ENCODE results near the gene C19orf53. TPM values are rescaled to one million over a fixed set of nuclear protein-coding genes. Genes with fewer than 3 reads are reported as not detected.

Gene C19orf53
- total and polyA plus RNA-seq, 2 experiments from 2014 or later, result 115 to 309 TPM

DNA sequence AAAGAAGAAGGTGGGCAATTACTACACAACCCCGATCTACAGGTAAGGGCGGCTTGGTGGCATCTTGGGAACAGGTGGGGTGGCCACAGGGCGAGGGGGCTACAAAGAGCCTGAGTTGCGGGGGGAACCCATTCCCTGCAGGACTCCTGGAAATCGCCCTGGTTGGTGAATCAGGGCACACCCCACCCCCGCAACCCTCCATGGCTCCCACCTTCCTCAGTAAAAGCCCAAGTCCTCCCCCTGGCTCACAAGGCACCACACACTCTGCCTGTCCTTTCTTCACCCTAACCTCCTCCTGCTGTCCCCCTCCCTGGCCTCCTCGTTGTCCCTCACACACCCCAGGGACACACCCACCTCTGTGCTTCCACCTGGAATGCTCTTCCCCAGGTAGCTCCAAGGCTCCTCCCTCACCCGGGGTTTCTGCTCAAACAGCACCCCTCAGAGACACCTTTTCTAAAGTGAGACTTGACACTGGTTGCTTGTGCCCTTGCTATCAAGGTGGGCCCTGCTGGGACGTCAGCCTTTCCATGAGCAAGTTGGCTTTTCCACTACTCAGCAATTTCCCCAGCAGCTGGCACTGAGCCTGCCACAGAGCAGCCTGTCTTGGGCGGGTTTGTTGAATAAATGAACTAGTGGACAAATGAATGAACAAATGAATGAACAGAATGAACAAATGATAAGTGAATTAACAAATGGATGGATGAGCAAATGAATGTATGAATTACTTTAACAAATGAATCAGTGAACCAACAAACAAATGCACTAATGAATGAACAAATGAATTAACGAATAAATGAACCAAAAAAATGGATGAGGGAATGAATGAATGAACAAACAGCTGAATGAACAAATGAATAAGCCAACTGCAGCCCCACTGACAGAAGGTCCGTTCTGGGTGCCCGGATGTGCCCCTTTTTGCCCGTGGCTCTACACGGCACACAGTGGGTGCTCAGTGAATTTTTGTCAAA lies 16.2 kb upstream of the C19orf53 start:
- in situ Hi-C loops (cut with MboI), result no loop called here
- Histone ChIP-seq H3K9ac (no peak overlapping the region), H3K79me2 (ENCODE audit: insufficient read depth) (peaks cover 4% of the 10 kb centered on the region; the same call in 1 of the 2 replicates), H3F3A (ENCODE audit: insufficient read depth) (no peaks in the 10 kb centered on the region), H3K4me3 (no peak overlapping the region), H3K36me3 (ENCODE audit: low read depth) (peaks cover 34% of the 10 kb centered on the region; the same call in 1 of the 2 replicates), H3K27ac (no peak overlapping the region), H3K9me2 (ENCODE audit: insufficient read depth) (no peaks in the 10 kb centered on the region), H2AFZ (no peak overlapping the region), H3K9me3 (ENCODE audit: low read depth) (no peaks in the 10 kb centered on the region), H4K20me1 (ENCODE audit: insufficient read depth) (no peaks in the 10 kb centered on the region), H3K4me2 (ENCODE audit: unreplicated experiment) (no peak overlapping the region), H3K27me3 (replicated peaks; ENCODE audit: insufficient read depth) (no peaks in the 10 kb centered on the region), H3K4me1 (ENCODE audit: insufficient read depth) (no peaks in the 10 kb centered on the region)
- 83 to 87% methylated on average over 15 of the region's 15 CpGs for WGBS, 2 experiments (ENCODE audit: low coverage in 1 of 2, low lambda C conversion rate in 2 of 2, missing lambda C conversion rate in 2 of 2)
- TF ChIP-seq EZH2 (IDR thresholded peaks at IDR 0.05; ENCODE audit: insufficient read depth, poor library complexity, severe bottlenecking), result no peak
- TF ChIP-seq EZH2phosphoT487 (IDR thresholded peaks at IDR 0.05; ENCODE audit: insufficient read depth, low read depth), result no peak
- no peak for DNase-seq

- Histone ChIP-seq H4K20me1 (ENCODE audit: insufficient read depth) (no peaks in the 10 kb centered on the region), H3K27me3 (replicated peaks; ENCODE audit: insufficient read depth) (no peaks in the 10 kb centered on the region), H3K27ac (no peak overlapping the region), H3K4me3 (no peak overlapping the region), H3K36me3 (ENCODE audit: low read depth) (peaks cover 27% of the 10 kb centered on the region; the same call in 1 of the 2 replicates), H3K9me3 (ENCODE audit: low read depth) (no peaks in the 10 kb centered on the region), H3K4me2 (ENCODE audit: unreplicated experiment) (no peak overlapping the region), H3K9ac (no peak overlapping the region), H3F3A (ENCODE audit: insufficient read depth) (no peaks in the 10 kb centered on the region), H3K79me2 (ENCODE audit: insufficient read depth) (peaks cover 3% of the 10 kb centered on the region), H3K9me2 (ENCODE audit: insufficient read depth) (no peaks in the 10 kb centered on the region), H3K4me1 (ENCODE audit: insufficient read depth) (no peaks in the 10 kb centered on the region), H2AFZ (no peak overlapping the region)
- in situ Hi-C loops (cut with MboI), result no loop called here
- 98 to 99% methylated on average over 24 of the region's 24 CpGs for WGBS, 2 experiments (ENCODE audit: low coverage in 1 of 2, low lambda C conversion rate in 2 of 2, missing lambda C conversion rate in 2 of 2)
- TF ChIP-seq EZH2 (IDR thresholded peaks at IDR 0.05; ENCODE audit: insufficient read depth, poor library complexity, severe bottlenecking), result no peak
- no peak for TF ChIP-seq EZH2phosphoT487 (IDR thresholded peaks at IDR 0.05; ENCODE audit: insufficient read depth, low read depth)
- no peak for DNase-seq
Observed at GRCh38 chr19:13758795-13759194, 15.5 kb upstream of the C19orf53 start.

DNA sequence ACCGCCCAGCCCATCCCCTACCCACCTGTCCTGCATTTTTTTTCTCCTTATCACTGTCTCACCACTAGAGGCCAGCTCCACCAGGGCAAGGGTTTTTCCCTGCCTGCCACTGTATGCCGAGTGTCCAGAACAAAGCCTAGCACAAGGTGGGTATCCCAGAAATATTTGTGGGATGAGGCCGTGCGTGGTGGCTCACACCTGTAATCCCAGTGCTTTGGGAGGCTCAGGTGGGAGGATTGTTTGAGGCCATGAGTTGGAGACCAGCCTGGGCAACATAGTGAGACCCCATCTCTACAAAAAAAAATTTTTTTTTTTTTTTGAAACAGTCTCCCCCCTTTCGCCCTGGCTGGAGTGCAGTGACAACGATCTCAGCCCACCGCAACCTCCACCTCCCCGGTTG lies 12.8 kb upstream of the C19orf53 start:
- no peak overlapping the region for H3K9ac ChIP-seq
- peaks cover 16% of the 10 kb centered on the region; the same call in 1 of the 2 replicates for H3K36me3 ChIP-seq (ENCODE audit: low read depth)
- DNase-seq, result no peak
- no peaks in the 10 kb centered on the region for H3K9me3 ChIP-seq (ENCODE audit: low read depth)
- H3F3A ChIP-seq (ENCODE audit: insufficient read depth), result no peaks in the 10 kb centered on the region
- H3K4me2 ChIP-seq (ENCODE audit: unreplicated experiment), result no peak overlapping the region
- no peaks in the 10 kb centered on the region for H3K9me2 ChIP-seq (ENCODE audit: insufficient read depth)
- in situ Hi-C loops (cut with MboI), result no loop called here
- peaks cover 20% of the 10 kb centered on the region for H3K79me2 ChIP-seq (ENCODE audit: insufficient read depth)
- 85 to 86% methylated on average over 8 of the region's 8 CpGs for WGBS, 2 experiments (ENCODE audit: low coverage in 1 of 2, low lambda C conversion rate in 2 of 2, missing lambda C conversion rate in 2 of 2)
- no peak overlapping the region for H2AFZ ChIP-seq
- no peaks in the 10 kb centered on the region for H3K27me3 ChIP-seq (replicated peaks; ENCODE audit: insufficient read depth)
- 0 out of 2 replicates have a peak, but pooled peaks cover 5% of the 10 kb centered on the region for H3K4me1 ChIP-seq (ENCODE audit: insufficient read depth)
- H3K4me3 ChIP-seq, result no peak overlapping the region
- H4K20me1 ChIP-seq (ENCODE audit: insufficient read depth), result no peaks in the 10 kb centered on the region
- no peak overlapping the region for H3K27ac ChIP-seq
- TF ChIP-seq EZH2phosphoT487 (IDR thresholded peaks at IDR 0.05; ENCODE audit: insufficient read depth, low read depth) (no peak), EZH2 (IDR thresholded peaks at IDR 0.05; ENCODE audit: insufficient read depth, poor library complexity, severe bottlenecking) (no peak)

GRCh38 chr19:13762635-13763235 lies 11.5 kb upstream of the C19orf53 start:
- Histone ChIP-seq H3K4me3 (no peak overlapping the region), H3K9me2 (ENCODE audit: insufficient read depth) (no peaks in the 10 kb centered on the region), H3K36me3 (ENCODE audit: low read depth) (peaks cover 16% of the 10 kb centered on the region; the same call in 1 of the 2 replicates), H3K27me3 (replicated peaks; ENCODE audit: insufficient read depth) (no peaks in the 10 kb centered on the region), H3F3A (ENCODE audit: insufficient read depth) (no peaks in the 10 kb centered on the region), H2AFZ (no peak overlapping the region), H3K79me2 (ENCODE audit: insufficient read depth) (peaks cover 20% of the 10 kb centered on the region), H3K27ac (no peak overlapping the region), H4K20me1 (ENCODE audit: insufficient read depth) (no peaks in the 10 kb centered on the region), H3K4me1 (ENCODE audit: insufficient read depth) (0 out of 2 replicates have a peak, but pooled peaks cover 5% of the 10 kb centered on the region), H3K9ac (no peak overlapping the region), H3K4me2 (ENCODE audit: unreplicated experiment) (no peak overlapping the region), H3K9me3 (ENCODE audit: low read depth) (no peaks in the 10 kb centered on the region)
- in situ Hi-C loops (cut with MboI), result no loop called here
- DNase-seq, result no peak
- TF ChIP-seq EZH2phosphoT487 (IDR thresholded peaks at IDR 0.05; ENCODE audit: insufficient read depth, low read depth) (no peak), EZH2 (IDR thresholded peaks at IDR 0.05; ENCODE audit: insufficient read depth, poor library complexity, severe bottlenecking) (no peak)
- WGBS, 2 experiments (ENCODE audit: low coverage in 1 of 2, low lambda C conversion rate in 2 of 2, missing lambda C conversion rate in 2 of 2), result 88 to 89% methylated on average over 36 to 42 of the region's 42 CpGs
